ENCODE results near the gene VAV2. TPM values are rescaled to one million over a fixed set of nuclear protein-coding genes. Genes with fewer than 3 reads are reported as not detected.

VAV2 gene
- total and polyA plus RNA-seq, 9 of the 15 experiments (the other 6 are each of a cell fraction or from before 2014, with no cell fraction given): 0.01 to 2.7 (median 1.0) TPM; not detected in 1

- H4K20me1 ChIP-seq (replicated peaks; ENCODE audit: control insufficient read depth, insufficient read depth, low read length): peaks cover 21% of the 10 kb centered on the region
- in situ Hi-C loops (cut with MboI) (no loop called here), intact Hi-C loops (cut with micrococcal nuclease) (no loop called here)
- WGBS (ENCODE audit: insufficient coverage, low coverage, missing lambda C conversion rate): 16% methylated on average over 20 of the region's 20 CpGs
- peaks cover 53 to 92% of the 10 kb centered on the region in 2 experiments; a peak in 4 of 5 replicates for H3K27me3 ChIP-seq (ENCODE audit: control insufficient read depth in 2 of 2, insufficient read depth in 2 of 2, low read length in 2 of 2)
- H3K9me1 ChIP-seq (ENCODE audit: control insufficient read depth, insufficient read depth, low read length): no peaks in the 10 kb centered on the region
- no peak overlapping the region for H2AFZ ChIP-seq (ENCODE audit: low read depth, low read length)
- no peaks in the 10 kb centered on the region for H3K9me3 ChIP-seq (replicated peaks; ENCODE audit: control insufficient read depth, insufficient read depth, low read depth, low read length)
- ChIA-PET POLR2A (no interaction called here), CTCF (ENCODE audit: low intra/inter-chr PET ratio) (no interaction called here)
- no peak overlapping the region for H3K4me3 ChIP-seq
- BruUV-seq (replicated peaks): no TSS peak
- H3K36me3 ChIP-seq (ENCODE audit: control insufficient read depth, insufficient read depth, low read length): no peaks in the 10 kb centered on the region
- no peak overlapping the region for H3K4me2 ChIP-seq (ENCODE audit: insufficient read depth, low read length)
- DNase-seq (ENCODE audit: extremely low read depth in 1 of 4, low spot score in 3 of 4): no peak
- ATAC-seq: no peak
- peaks cover 0 to 9% of the 10 kb centered on the region in 2 experiments; a peak in 2 of 5 replicates for H3K4me1 ChIP-seq (replicated peaks in 1 of 2; ENCODE audit: control insufficient read depth in 2 of 2, insufficient read depth in 2 of 2, low read length in 2 of 2)
- H3K79me2 ChIP-seq (ENCODE audit: control insufficient read depth, insufficient read depth, low read length): no peaks in the 10 kb centered on the region
- no peak overlapping the region for H3K9ac ChIP-seq (ENCODE audit: insufficient read depth in 1 of 2, low read depth in 2 of 2, low read length in 2 of 2)
- FAIRE-seq: no peak
- H3K27ac ChIP-seq (ENCODE audit: extremely low read depth, low read depth, low read length): no peak overlapping the region
- TF ChIP-seq KDM1A (IDR thresholded peaks at IDR 0.05) (no peak), HMGXB4 (CRISPR knock-in tag; IDR thresholded peaks at IDR 0.05) (no peak), YBX1 (IDR thresholded peaks at IDR 0.05) (no peak), MAFG (tag; conservative IDR thresholded peaks at IDR 0.05) (no peak), THAP7 (CRISPR knock-in tag; IDR thresholded peaks at IDR 0.05) (no peak), TOE1 (IDR thresholded peaks at IDR 0.05; ENCODE audit: borderline replicate concordance) (no peak), TOE1 (CRISPR knock-in tag; IDR thresholded peaks at IDR 0.05; ENCODE audit: borderline replicate concordance, low read depth) (no peak), JUN (IDR thresholded peaks at IDR 0.05; ENCODE audit: borderline replicate concordance, low read depth, low read length) (no peak), JUN (CRISPR knock-in tag; IDR thresholded peaks at IDR 0.05; ENCODE audit: borderline replicate concordance) (no peak), KLF13 (tag; IDR thresholded peaks at IDR 0.05; ENCODE audit: borderline replicate concordance, low read depth) (no peak), ZNF217 (CRISPR knock-in tag; IDR thresholded peaks at IDR 0.05) (no peak), PRDM10 (IDR thresholded peaks at IDR 0.05; ENCODE audit: partially characterized antibody) (no peak), NFE2L1 (tag; IDR thresholded peaks at IDR 0.05; ENCODE audit: borderline replicate concordance, low read depth) (no peak)
- TF ChIP-seq, protein P1, sequence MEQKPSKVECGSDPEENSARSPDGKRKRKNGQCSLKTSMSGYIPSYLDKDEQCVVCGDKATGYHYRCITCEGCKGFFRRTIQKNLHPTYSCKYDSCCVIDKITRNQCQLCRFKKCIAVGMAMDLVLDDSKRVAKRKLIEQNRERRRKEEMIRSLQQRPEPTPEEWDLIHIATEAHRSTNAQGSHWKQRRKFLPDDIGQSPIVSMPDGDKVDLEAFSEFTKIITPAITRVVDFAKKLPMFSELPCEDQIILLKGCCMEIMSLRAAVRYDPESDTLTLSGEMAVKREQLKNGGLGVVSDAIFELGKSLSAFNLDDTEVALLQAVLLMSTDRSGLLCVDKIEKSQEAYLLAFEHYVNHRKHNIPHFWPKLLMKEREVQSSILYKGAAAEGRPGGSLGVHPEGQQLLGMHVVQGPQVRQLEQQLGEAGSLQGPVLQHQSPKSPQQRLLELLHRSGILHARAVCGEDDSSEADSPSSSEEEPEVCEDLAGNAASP (IDR thresholded peaks at IDR 0.05): no peak
These were observed 131.0 kb downstream of the VAV2 start for GRCh38 chr9:133861086-133861485.

Measured in K562 (cell line).